Measurements from ENCODE around the gene HPSE2.

Gene HPSE2

GRCh38 chr10:98878921-98879320 lies 356.7 kb downstream of the HPSE2 start:
- no peak for DNase-seq (ENCODE audit: extremely low read depth, low read depth)
- no peak for TF ChIP-seq CTCF (IDR thresholded peaks at IDR 0.05; ENCODE audit: low read depth, low read length, missing control alignments)
- no peak overlapping the region for H3K4me3 ChIP-seq (replicated peaks; ENCODE audit: low read depth, low read length)

- no peak for DNase-seq (ENCODE audit: extremely low read depth, low read depth)
- TF ChIP-seq CTCF (IDR thresholded peaks at IDR 0.05; ENCODE audit: low read depth, low read length, missing control alignments): no peak
- no peak overlapping the region for H3K4me3 ChIP-seq (replicated peaks; ENCODE audit: low read depth, low read length)
Measured at GRCh38 chr10:98878418-98878817, 357.2 kb downstream of the HPSE2 start.

- DNase-seq (ENCODE audit: extremely low read depth, low read depth): no peak
- no peak overlapping the region for H3K4me3 ChIP-seq (replicated peaks; ENCODE audit: low read depth, low read length)
- TF ChIP-seq CTCF (IDR thresholded peaks at IDR 0.05; ENCODE audit: low read depth, low read length, missing control alignments): no peak
Measured at GRCh38 chr10:98861962-98862361, 373.7 kb downstream of the HPSE2 start.

- no peak for DNase-seq (ENCODE audit: extremely low read depth, low read depth)
- H3K4me3 ChIP-seq (replicated peaks; ENCODE audit: low read depth, low read length): no peak overlapping the region
- TF ChIP-seq CTCF (IDR thresholded peaks at IDR 0.05; ENCODE audit: low read depth, low read length, missing control alignments): peak; percentile 39
Measured at GRCh38 chr10:98858525-98858924, 377.1 kb downstream of the HPSE2 start.

- no peak for DNase-seq (ENCODE audit: extremely low read depth, low read depth)
- TF ChIP-seq CTCF (IDR thresholded peaks at IDR 0.05; ENCODE audit: low read depth, low read length, missing control alignments): no peak
- H3K4me3 ChIP-seq (replicated peaks; ENCODE audit: low read depth, low read length): no peak overlapping the region
Measured at GRCh38 chr10:98855403-98856189, 380.1 kb downstream of the HPSE2 start.

GRCh38 chr10:98852686-98853085 lies 383.0 kb downstream of the HPSE2 start:
- no peak overlapping the region for H3K4me3 ChIP-seq (replicated peaks; ENCODE audit: low read depth, low read length)
- DNase-seq (ENCODE audit: extremely low read depth, low read depth): no peak
- TF ChIP-seq CTCF (IDR thresholded peaks at IDR 0.05; ENCODE audit: low read depth, low read length, missing control alignments): peak; percentile 24

- no peak for TF ChIP-seq CTCF (IDR thresholded peaks at IDR 0.05; ENCODE audit: low read depth, low read length, missing control alignments)
- DNase-seq (ENCODE audit: extremely low read depth, low read depth): no peak
- H3K4me3 ChIP-seq (replicated peaks; ENCODE audit: low read depth, low read length): no peak overlapping the region
Measured at GRCh38 chr10:98848361-98848760, 387.3 kb downstream of the HPSE2 start.

All from HFF-Myc (cell line).